Lower leg skin (tissue), 4 donors: ENCODE results near the gene SPAG5. TPM values are rescaled to one million over a fixed set of nuclear protein-coding genes. Genes with fewer than 3 reads are reported as not detected.
A peak's percentile ranks its signal among the peaks of the same experiment; 100 is the strongest.
"Not testable (repeated sequence)": the region's sequence is repeated elsewhere in the genome, so short reads cannot be mapped to it uniquely, and the experiment has no call there.

Experiments used
- DNase-seq, 2 donors: peaks; one replicate each; pipeline ENCODE4 v3.0.0-alpha.2; 2019; ENCODE audit warnings: low spot score in 2 of 2
- H3K4me3 ChIP-seq: fragments of 200-600 bp; sonication (generic); 2 replicates; pipeline ENCODE4 v1.5.1; 2017; ENCODE audit warnings: mild to moderate bottlenecking, low read depth; ENCODE audit not compliant: poor library complexity, severe bottlenecking
- POLR2A ChIP-seq, 2 donors: fragments of 450-650 bp; IDR thresholded peaks; one replicate each; pipeline ENCODE4 v1.6.1; 2016 to 2017; ENCODE audit warnings: antibody characterized with exemption in 2 of 2, mild to moderate bottlenecking in 1 of 2, moderate library complexity in 1 of 2
- WGBS, 2 donors: methylation state at CpG; one replicate each; pipeline ENCODE4 v1.1.5; 2018; 5-methylcytosine and 5-hydroxymethylcytosine counted together
- intact Hi-C: fragments of 100-400 bp; cut with DNase I; formaldehyde crosslinking; loops from one replicate; pipeline ENCODE4 v1.15.0; 2023; ENCODE audit warnings: low total_unique reads
- total RNA-seq, 4 donors: library from RNA; depleted of rRNA; stranded (reverse); fragments of >200 nt; gene quantifications; one replicate each; pipeline ENCODE4 v1.1.0, GENCODE V29; 2016
- TF ChIP-seq, protein P1 (sequence below), 3 donors: fragments of 450-650 bp; IDR thresholded peaks; one replicate each; pipeline ENCODE4 v1.5.1; 2016; ENCODE audit warnings: antibody characterized with exemption in 3 of 3, mild to moderate bottlenecking in 3 of 3, moderate library complexity in 2 of 3

Gene SPAG5
- total RNA-seq, 4 donors from 2014 or later: 4.0 to 12.4 (median 7.7) TPM

DNA sequence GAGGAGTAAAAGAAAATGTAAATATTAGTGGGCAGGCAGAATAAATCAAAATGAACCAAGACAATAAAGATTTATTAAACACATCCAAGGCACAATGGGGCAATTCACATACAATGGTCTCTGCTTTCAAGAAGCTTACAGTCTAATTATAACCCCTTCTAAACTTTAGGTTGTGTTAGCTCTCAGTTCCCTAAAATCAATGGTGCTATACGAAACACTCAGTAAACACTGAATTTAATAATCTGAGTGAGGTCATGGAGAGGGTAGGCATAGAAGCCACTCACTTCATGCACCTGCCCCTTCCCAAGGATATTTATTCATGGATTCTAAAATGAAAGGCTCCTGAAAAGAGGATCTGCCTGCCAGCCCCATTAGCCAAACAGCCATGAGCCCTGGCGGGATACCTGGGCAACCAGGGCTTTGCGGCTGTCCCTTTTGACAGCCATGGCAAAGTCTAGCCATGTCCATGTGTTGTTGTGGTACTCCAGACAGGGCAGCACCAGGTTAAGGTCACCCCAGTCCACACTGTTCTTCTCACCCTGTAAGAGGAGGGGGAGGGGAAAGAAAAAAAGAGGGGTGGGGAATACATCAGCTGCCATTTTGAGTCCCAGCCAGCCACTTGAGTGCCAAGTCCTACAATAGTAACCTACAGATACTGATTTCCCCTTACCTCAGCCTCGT lies 16.6 kb upstream of the SPAG5 start:
- WGBS, 2 donors: 88% methylated on average over 4 of the region's 4 CpGs
- TF ChIP-seq POLR2A (IDR thresholded peaks at IDR 0.05): no peak
- TF ChIP-seq, protein P1, sequence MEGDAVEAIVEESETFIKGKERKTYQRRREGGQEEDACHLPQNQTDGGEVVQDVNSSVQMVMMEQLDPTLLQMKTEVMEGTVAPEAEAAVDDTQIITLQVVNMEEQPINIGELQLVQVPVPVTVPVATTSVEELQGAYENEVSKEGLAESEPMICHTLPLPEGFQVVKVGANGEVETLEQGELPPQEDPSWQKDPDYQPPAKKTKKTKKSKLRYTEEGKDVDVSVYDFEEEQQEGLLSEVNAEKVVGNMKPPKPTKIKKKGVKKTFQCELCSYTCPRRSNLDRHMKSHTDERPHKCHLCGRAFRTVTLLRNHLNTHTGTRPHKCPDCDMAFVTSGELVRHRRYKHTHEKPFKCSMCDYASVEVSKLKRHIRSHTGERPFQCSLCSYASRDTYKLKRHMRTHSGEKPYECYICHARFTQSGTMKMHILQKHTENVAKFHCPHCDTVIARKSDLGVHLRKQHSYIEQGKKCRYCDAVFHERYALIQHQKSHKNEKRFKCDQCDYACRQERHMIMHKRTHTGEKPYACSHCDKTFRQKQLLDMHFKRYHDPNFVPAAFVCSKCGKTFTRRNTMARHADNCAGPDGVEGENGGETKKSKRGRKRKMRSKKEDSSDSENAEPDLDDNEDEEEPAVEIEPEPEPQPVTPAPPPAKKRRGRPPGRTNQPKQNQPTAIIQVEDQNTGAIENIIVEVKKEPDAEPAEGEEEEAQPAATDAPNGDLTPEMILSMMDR (IDR thresholded peaks at IDR 0.05): no peak
- intact Hi-C loops: no loop called here
- DNase-seq: peak in 1 of 2 donors; percentile 53
- H3K4me3 ChIP-seq: no peak overlapping the region

DNA sequence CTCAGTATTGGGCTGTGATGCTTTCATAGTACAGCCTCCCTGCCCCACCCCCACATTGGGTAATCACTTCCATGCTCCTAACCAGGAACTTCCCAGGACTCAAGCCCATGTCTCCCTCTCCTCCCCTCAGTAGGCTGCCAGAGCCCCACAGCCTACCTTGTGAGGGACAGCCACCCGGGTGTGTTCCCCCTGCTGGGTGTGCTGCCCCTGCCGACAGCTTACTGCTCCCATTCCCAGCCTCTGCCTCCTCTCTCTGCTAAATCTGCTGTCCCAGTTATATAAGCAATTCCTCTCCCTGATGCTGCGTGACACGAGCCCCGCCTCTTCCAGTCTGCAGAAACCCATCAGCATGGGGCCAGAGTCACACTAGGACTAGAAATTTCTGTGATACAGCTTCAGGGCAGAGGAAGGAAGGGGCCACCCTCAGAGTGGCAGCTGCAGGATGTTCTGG lies 15.1 kb upstream of the SPAG5 start, which contains the start of gene RSKR:
Gene RSKR (minus strand): TSS at position 255 of the 451 bp plus-strand sequence. CDS start 24 bp downstream, at position 231.
- intact Hi-C loops: no loop called here
- TF ChIP-seq, protein P1 (IDR thresholded peaks at IDR 0.05): no peak
- no peak for TF ChIP-seq POLR2A (IDR thresholded peaks at IDR 0.05)
- WGBS, 2 donors: 66 to 75% methylated on average over 5 of the region's 5 CpGs
- DNase-seq: no peak
- H3K4me3 ChIP-seq: no peak within 1 kb of the TSS

DNA sequence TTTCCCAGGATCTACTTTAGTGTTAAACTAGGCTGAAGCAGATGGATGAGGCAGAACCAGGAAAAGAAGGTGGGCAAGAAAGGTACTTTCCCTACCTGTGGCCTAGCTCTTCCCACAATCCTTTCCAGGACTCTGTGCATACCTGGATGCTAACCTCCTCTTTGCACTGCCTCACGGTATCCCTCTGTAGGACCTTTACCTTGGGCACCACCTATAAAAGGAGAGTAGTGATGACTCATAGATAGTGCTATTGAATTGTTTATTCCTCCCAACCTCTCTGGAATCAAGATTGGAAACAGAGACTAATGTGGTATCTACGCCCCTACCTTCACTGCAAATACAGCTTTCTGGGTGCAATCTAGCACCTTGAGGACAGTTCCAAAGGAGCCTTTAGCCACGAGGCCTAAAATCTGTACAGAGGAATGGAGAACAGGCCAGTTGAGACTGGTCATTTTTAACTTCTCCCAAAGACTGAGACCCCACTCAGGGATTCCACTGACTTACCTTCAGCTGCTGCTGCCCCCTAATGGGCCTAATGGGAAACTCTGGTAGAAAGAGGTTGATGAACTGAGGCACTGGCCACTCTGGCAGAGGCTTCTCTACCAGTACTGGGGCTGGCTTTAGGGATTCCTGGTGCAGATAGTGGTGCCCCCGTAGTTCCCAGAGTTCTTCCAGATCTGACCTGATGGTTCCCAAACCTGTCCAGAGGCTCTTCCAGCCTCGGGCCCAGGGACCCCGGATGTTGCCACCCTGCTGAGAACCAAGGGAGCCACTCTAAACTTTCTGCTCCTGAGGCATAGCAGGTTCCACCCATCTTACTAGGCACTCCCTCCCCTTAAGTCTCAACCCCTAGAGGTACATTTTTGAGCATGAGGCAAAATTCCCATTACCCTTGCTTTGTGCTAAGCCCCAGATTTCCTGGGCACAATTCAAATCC lies 14.4 kb upstream of the SPAG5 start:
- intact Hi-C loops: no loop called here
- DNase-seq: no peak
- no peak overlapping the region for H3K4me3 ChIP-seq
- WGBS, 2 donors: 79 to 87% methylated on average over 6 of the region's 6 CpGs
- TF ChIP-seq POLR2A (IDR thresholded peaks at IDR 0.05): no peak
- TF ChIP-seq, protein P1 (IDR thresholded peaks at IDR 0.05): no peak

DNA sequence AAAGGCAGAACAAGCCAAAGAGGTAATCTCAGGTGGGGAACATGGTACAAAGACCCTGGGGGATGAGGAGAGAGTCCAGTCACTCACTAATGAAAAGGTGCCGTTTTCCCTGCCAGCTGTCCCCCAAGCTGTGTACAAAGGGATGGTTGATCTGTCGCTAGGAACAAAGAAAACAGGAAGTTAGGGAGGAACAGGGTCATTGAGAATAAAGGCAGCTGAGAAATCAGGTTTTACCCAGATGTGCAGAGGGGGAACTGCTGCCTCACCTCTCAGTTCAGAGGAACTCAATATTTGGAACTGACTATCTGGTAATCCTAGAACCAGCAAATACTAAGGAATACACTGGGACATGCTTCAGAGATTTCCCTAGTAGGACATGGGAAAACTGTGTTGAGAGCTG lies 13.7 kb upstream of the SPAG5 start:
- WGBS, 2 donors: 55 to 60% methylated on average over 2 of the region's 2 CpGs
- DNase-seq: no peak
- intact Hi-C loops: no loop called here
- TF ChIP-seq POLR2A (IDR thresholded peaks at IDR 0.05): no peak
- TF ChIP-seq, protein P1 (IDR thresholded peaks at IDR 0.05): no peak
- H3K4me3 ChIP-seq: no peak overlapping the region

DNA sequence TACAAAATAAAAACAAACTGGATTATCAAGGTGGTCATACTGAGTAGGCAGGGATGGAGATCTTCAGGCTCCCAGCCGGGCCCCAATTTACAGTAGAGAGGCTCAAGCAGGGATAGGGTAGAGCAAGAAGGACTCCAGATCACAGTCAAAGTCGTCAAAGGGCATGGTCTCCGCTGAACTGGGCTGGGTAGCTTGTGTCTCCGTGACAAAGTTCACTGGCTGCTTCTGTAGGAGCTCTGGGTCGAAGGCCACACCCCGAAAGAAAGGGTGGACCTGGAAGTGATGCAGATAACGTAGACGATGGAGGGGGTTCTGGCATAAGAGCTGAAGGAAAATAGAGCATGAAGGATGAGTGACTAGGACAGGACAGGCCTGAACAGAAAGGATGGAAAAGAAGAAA lies 11.6 kb upstream of the SPAG5 start:
- DNase-seq: no peak
- WGBS, 2 donors: 88 to 94% methylated on average over 8 of the region's 8 CpGs
- no peak overlapping the region for H3K4me3 ChIP-seq
- TF ChIP-seq, protein P1 (IDR thresholded peaks at IDR 0.05): no peak
- no peak for TF ChIP-seq POLR2A (IDR thresholded peaks at IDR 0.05)
- intact Hi-C loops: no loop called here

DNA sequence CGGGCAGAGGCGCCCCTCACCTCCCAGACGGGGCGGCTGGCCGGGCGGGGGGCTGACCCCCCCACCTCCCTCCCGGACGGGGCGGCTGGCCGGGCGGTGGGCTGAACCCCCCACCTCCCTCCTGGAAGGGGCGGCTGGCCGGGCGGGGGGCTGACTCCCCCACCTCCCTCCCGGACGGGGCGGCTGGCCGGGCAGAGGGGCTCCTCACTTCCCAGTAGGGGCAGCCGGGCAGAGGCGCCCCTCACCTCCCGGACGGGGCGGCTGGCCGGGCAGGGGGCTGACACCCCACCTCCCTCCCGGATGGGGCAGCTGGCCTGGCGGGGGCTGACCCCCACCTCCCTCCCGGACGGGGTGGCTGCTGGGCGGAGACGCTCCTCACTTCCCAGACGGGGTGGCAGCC lies 5.2 kb upstream of the SPAG5 start:
- intact Hi-C loops: not testable (repeated sequence)

More for the DNA sequence above, 5.2 kb upstream of the SPAG5 start:
- WGBS, 2 donors: 92 to 93% methylated on average over 5 to 6 of the region's 31 CpGs
- not testable (repeated sequence) for H3K4me3 ChIP-seq, DNase-seq
